VCaP (cell line): ENCODE results near the gene CRB2.

Source experiments
- H3K27ac ChIP-seq: fragments of 450-650 bp; 2 replicates; pipeline ENCODE4 v1.5.1; 2017
- CTCF ChIP-seq: fragments of 450-650 bp; conservative IDR thresholded peaks from 2 replicates; pipeline ENCODE4 v1.5.1; 2017; ENCODE audit warnings: mild to moderate bottlenecking, moderate library complexity

CRB2 gene

DNA sequence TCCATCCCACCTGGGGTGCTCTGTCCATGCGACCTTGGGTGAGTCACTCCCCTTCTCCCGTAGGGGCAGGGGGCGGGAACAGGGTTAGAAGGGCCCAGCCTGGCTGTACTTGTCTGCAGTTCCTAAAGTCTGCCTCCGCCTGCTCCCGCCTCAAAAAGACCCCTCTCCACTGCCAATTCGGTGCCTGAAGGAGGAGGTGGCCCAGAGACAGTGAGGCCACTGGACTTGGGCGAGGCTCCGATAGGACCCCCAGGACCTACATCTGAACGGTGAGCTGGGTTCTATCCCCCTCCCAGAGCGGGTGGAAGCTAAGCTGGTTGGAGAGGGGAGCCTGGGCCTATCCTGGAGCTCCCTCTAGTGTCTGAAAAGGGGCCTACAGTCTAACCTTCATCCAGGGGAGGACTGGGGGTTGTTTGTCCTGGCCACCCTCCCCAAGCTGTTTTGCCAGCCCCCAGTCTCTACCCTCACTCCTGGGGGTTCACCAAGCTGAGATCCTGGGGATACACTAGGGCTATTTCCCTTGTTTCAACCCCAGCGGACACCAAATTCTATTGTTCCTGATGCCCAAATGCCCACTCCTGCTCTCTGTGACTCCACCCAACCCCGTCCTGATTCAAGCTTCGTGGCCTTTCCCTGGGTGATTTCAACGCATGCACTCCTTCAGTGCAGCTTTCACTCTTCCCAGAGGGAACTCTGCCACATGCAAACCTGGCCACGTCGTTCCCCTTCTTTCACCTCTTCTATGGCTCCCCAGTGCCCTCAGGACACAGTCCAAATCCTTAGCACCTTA lies 6.1 kb upstream of the CRB2 start:
- H3K27ac ChIP-seq, result peak overlapping the region; percentile 11; the same call in 1 of the 2 replicates
- TF ChIP-seq CTCF, result peak; percentile 99

- H3K27ac ChIP-seq, result no peak overlapping the region; the same call in 1 of the 2 replicates
- no peak for TF ChIP-seq CTCF
Observed at GRCh38 chr9:123350590-123351310, 5.2 kb upstream of the CRB2 start.

DNA sequence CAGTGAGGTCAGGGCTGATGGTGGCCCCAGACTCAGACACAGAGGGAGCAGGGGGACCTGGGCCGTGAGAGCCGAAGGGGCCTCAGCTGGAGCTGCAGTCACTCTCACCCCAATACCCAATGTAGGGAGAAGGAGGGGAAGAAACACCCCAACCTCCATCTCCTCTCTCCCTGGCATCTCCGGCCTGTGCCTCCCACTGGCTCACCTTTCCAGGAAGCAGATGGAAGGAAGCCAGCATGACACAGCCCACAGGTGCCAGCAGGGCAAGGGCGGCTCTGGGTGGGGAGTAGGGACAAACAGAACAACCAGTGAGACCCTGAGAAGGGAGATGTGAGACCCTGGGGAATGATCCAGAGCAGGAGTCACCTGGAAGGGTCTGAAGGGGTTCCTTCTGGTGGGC lies 3.0 kb upstream of the CRB2 start:
- no peak for TF ChIP-seq CTCF
- no peak overlapping the region for H3K27ac ChIP-seq

DNA sequence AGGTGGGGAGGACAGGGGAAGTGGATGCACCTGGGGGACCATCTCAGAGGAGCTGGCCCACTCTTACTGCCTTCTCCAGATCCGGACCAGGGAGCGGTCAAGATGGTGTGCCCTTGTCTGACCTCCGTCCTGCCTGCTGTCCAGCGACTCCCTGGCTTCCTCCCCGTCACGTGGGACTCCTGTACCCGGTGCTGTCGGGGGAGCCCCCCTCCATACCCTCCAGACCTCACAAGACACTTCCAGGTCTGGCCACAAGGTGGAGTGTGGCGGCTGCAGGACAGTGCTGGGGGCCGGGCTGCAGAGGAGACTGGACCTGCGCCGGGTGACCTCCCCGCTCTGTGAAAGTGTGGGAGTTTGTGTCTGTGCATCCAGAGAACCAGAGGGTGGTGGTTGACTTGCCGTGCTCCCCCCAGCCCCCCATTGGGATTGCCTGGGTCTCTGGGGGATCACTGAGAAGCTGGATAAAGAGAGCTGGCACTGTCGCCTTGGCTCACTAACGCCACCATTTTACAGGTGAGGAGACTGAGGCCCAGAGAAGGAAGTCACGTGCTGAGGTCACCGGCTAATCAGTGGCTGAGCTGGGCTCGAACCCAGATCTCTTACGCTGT lies 1.9 kb upstream of the CRB2 start:
- no peak overlapping the region for H3K27ac ChIP-seq
- TF ChIP-seq CTCF, result peak; percentile 95

DNA sequence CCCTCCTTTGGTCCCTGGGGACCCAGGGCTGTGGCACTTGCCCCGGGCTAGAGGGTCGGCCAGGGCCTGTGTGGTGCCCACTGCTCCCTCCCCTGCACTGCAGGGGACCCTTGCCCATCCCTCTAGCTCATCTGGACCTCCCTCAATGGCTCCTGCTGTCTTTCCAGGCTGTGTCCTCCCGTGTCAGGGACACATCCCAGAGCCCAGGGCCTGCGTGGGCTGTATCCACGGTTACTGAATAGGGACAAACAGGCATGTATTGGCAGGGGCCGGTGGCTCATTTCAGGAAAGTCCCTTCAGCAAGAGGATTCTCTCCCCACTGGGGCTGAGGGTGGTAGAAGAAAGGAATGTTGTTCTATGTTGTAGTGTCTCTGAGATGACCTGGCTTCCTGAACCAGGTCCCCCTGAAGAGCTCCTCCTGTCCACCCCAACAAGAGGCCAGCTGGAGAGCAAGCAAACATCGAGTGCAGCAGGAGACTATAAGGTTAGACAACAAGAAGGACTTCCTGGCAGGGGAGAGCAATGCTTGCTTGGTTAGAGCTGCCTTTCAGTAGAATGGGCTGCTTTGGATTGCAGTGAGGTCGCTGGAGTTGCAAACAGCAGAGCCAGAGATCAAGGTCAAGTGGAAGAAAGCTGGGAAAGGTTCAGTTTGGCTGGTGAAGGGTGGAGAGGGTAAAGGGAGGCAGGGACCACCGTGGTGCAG lies 1.0 kb upstream of the CRB2 start:
- H3K27ac ChIP-seq, result no peak overlapping the region
- no peak for TF ChIP-seq CTCF

DNA sequence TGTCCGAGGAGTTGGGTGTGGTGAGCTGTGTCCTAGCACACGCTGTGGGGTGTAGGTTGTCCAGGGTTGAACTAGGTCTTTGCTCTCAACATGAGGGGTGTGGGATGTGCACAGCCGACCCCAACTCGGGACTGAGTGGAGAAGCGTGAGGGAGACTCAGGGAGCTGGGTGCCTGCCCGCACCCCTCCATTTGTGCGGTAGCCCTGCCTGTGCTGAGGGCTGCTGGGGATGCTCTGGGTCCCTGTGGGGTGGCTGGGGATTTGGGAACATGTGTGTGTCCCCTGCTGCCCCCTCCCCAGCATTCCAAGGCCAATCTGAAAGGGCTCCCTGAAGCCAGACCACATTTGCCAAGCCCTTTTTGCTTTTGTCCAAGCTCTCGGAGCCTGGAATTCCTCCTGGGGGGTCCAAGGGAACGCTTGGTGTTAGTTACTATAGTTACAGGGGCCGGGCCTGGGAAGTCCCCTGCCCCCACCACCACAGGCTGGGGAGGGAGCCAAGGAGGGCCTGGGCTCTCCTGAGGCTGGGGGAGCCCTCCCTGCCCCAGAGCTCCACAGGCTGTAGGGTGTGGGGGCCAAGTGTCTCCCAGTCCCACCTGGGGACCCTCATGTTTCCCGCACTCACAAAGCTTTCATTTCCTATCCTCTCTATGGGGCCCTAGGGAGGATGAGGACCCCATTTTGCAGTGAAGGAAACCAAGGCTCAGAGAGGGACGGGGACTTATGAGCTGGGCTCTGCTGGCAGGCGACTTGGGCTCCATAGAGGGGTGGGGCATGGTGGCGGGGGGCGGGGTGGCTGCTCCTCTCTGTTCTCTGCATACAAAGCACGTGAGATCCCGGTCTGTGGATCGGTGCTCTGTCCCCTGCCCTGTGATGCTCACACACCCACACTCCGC lies 1.1 kb downstream of the CRB2 start:
- H3K27ac ChIP-seq, result no peak overlapping the region
- no peak for TF ChIP-seq CTCF
